ENCODE data around the gene PLXNA2. TPM values are rescaled to one million over a fixed set of nuclear protein-coding genes. Genes with fewer than 3 reads are reported as not detected.

PLXNA2 gene
- total RNA-seq, 1 experiment from 2014 or later = 10.2 TPM

GRCh38 chr1:208039536-208040332 lies 204.4 kb downstream of the PLXNA2 start:
- Histone ChIP-seq H3K4me2 (no peak overlapping the region), H2AFZ (no peak overlapping the region), H3K9me3 (ENCODE audit: insufficient read depth, low read depth) (no peaks in the 10 kb centered on the region), H3K9me2 (ENCODE audit: insufficient read depth) (no peaks in the 10 kb centered on the region), H3K79me2 (ENCODE audit: low read depth) (no peaks in the 10 kb centered on the region), H3K27ac (no peak overlapping the region), H4K20me1 (ENCODE audit: insufficient read depth) (no peaks in the 10 kb centered on the region), H3F3A (ENCODE audit: insufficient read depth, low read depth) (no peaks in the 10 kb centered on the region), H3K36me3 (ENCODE audit: low read depth) (no peaks in the 10 kb centered on the region), H3K4me3 (no peak overlapping the region), H3K27me3 (ENCODE audit: insufficient read depth, low read depth) (no peaks in the 10 kb centered on the region), H3K4me1 (replicated peaks; ENCODE audit: insufficient read depth) (no peaks in the 10 kb centered on the region)
- no peak for DNase-seq
- no TSS peak for BruUV-seq (replicated peaks)
- CTCF ChIA-PET = no interaction called here
- TF ChIP-seq CTCF (conservative IDR thresholded peaks at IDR 0.05) (no peak), EZH2 (IDR thresholded peaks at IDR 0.05; ENCODE audit: low read depth) (no peak)
- POLR2A ChIA-PET (ENCODE audit: unreplicated experiment) = no interaction called here
- intact Hi-C loops (cut with micrococcal nuclease; ENCODE audit: unreplicated experiment) = no loop called here

- H4K20me1 ChIP-seq (ENCODE audit: insufficient read depth) = no peaks in the 10 kb centered on the region
- H3K27ac ChIP-seq = no peak overlapping the region
- H3K4me1 ChIP-seq (replicated peaks; ENCODE audit: insufficient read depth) = no peaks in the 10 kb centered on the region
- no peaks in the 10 kb centered on the region for H3K9me2 ChIP-seq (ENCODE audit: insufficient read depth)
- ChIA-PET POLR2A (ENCODE audit: unreplicated experiment) (no interaction called here), CTCF (interaction anchor here (0.6 kb wide), 1 partner anchor 146 kb away, joined by 6 read pairs; no protein-coding TSS in a partner anchor)
- intact Hi-C loops (cut with micrococcal nuclease; ENCODE audit: unreplicated experiment) = no loop called here
- no peak overlapping the region for H3K4me3 ChIP-seq
- H3F3A ChIP-seq (ENCODE audit: insufficient read depth, low read depth) = no peaks in the 10 kb centered on the region
- H2AFZ ChIP-seq = no peak overlapping the region
- no TSS peak for BruUV-seq (replicated peaks)
- no peaks in the 10 kb centered on the region for H3K36me3 ChIP-seq (ENCODE audit: low read depth)
- H3K4me2 ChIP-seq = no peak overlapping the region
- no peaks in the 10 kb centered on the region for H3K27me3 ChIP-seq (ENCODE audit: insufficient read depth, low read depth)
- no peak for DNase-seq
- TF ChIP-seq CTCF (conservative IDR thresholded peaks at IDR 0.05) (no peak), EZH2 (IDR thresholded peaks at IDR 0.05; ENCODE audit: low read depth) (no peak)
- H3K9me3 ChIP-seq (ENCODE audit: insufficient read depth, low read depth) = no peaks in the 10 kb centered on the region
- no peaks in the 10 kb centered on the region for H3K79me2 ChIP-seq (ENCODE audit: low read depth)
Measured at GRCh38 chr1:208038303-208038702, 205.9 kb downstream of the PLXNA2 start.

GRCh38 chr1:208036918-208037766 lies 207.0 kb downstream of the PLXNA2 start:
- H2AFZ ChIP-seq = no peak overlapping the region

More at GRCh38 chr1:208036918-208037766, 207.0 kb downstream of the PLXNA2 start:
- no peak for TF ChIP-seq EZH2 (IDR thresholded peaks at IDR 0.05; ENCODE audit: low read depth)
- no peak for TF ChIP-seq CTCF (conservative IDR thresholded peaks at IDR 0.05)
- Histone ChIP-seq H3K9me3 (ENCODE audit: insufficient read depth, low read depth) (no peaks in the 10 kb centered on the region), H3K9me2 (ENCODE audit: insufficient read depth) (no peaks in the 10 kb centered on the region), H3K27ac (no peak overlapping the region), H3K4me1 (replicated peaks; ENCODE audit: insufficient read depth) (no peaks in the 10 kb centered on the region), H3K4me2 (no peak overlapping the region), H3K79me2 (ENCODE audit: low read depth) (no peaks in the 10 kb centered on the region), H3K27me3 (ENCODE audit: insufficient read depth, low read depth) (no peaks in the 10 kb centered on the region), H4K20me1 (ENCODE audit: insufficient read depth) (no peaks in the 10 kb centered on the region), H3K36me3 (ENCODE audit: low read depth) (no peaks in the 10 kb centered on the region), H3F3A (ENCODE audit: insufficient read depth, low read depth) (no peaks in the 10 kb centered on the region), H3K4me3 (no peak overlapping the region)
- BruUV-seq (replicated peaks) = no TSS peak
- POLR2A ChIA-PET (ENCODE audit: unreplicated experiment) = no interaction called here
- DNase-seq = no peak
- CTCF ChIA-PET = no interaction called here
- intact Hi-C loops (cut with micrococcal nuclease; ENCODE audit: unreplicated experiment) = no loop called here

All from PC-9 (cell line).